ENCODE data around the gene MEOX1. TPM values are rescaled to one million over a fixed set of nuclear protein-coding genes. Genes with fewer than 3 reads are reported as not detected.

MEOX1 gene
- total and polyA plus RNA-seq, 2 of the 8 experiments (the other 6 are each of a cell fraction or from before 2014, with no cell fraction given) = not detected

- Histone ChIP-seq H3K27me3 (replicated peaks in 1 of 4; ENCODE audit: control insufficient read depth in 3 of 4, extremely low read depth in 1 of 4, insufficient read depth in 3 of 4, low read length in 3 of 4) (no peaks in the 10 kb centered on the region), H2BK12ac (ENCODE audit: low read depth, low read length) (no peak overlapping the region), H2BK120ac (replicated peaks; ENCODE audit: low read depth, low read length) (no peak overlapping the region), H3K4me2 (ENCODE audit: insufficient read depth in 1 of 2, low read depth in 2 of 2, low read length in 2 of 2) (no peak overlapping the region), H3K56ac (replicated peaks; ENCODE audit: insufficient read length, low read depth, low read length) (no peak overlapping the region), H4K8ac (ENCODE audit: extremely low read depth, insufficient read depth, low read length) (no peak overlapping the region), H3K27ac (ENCODE audit: low read depth, low read length) (no peak overlapping the region), H4K5ac (ENCODE audit: insufficient read length, low read depth, low read length) (no peak overlapping the region), H2BK5ac (ENCODE audit: low read depth, low read length) (no peak overlapping the region), H3K23ac (ENCODE audit: insufficient read length) (no peak overlapping the region), H2BK15ac (ENCODE audit: low read length) (no peak overlapping the region), H2AK5ac (ENCODE audit: low read depth, low read length) (no peak overlapping the region), H2BK20ac (ENCODE audit: low read length) (no peak overlapping the region), H3K9me3 (ENCODE audit: insufficient read depth in 2 of 2, low read depth in 1 of 2, low read length in 1 of 2) (no peaks in the 10 kb centered on the region), H3K36me3 (ENCODE audit: control insufficient read depth in 2 of 4, insufficient read depth in 4 of 4, low read length in 3 of 4) (no peaks in the 10 kb centered on the region), H3K79me2 (ENCODE audit: control insufficient read depth in 1 of 2, insufficient read depth in 2 of 2, low read length in 2 of 2) (no peaks in the 10 kb centered on the region), H3K14ac (ENCODE audit: insufficient read length) (no peak overlapping the region), H3K4me3 (ENCODE audit: extremely low read depth in 1 of 4, insufficient read depth in 2 of 4, low read depth in 3 of 4, low read length in 4 of 4) (no peak overlapping the region), H3K4ac (replicated peaks; ENCODE audit: insufficient read length, low read depth, low read length) (no peak overlapping the region), H3K9ac (replicated peaks in 1 of 4; ENCODE audit: extremely low read depth in 1 of 4, low read depth in 3 of 4, low read length in 3 of 4) (no peak overlapping the region), H3K18ac (ENCODE audit: extremely low read depth, low read length) (no peak overlapping the region), H3K79me1 (ENCODE audit: low read depth, low read length) (no peaks in the 10 kb centered on the region), H4K91ac (replicated peaks; ENCODE audit: insufficient read length, low read length) (no peak overlapping the region), H2AFZ (ENCODE audit: low read length) (no peak overlapping the region), H3K4me1 (replicated peaks in 1 of 4; ENCODE audit: control insufficient read depth in 3 of 4, insufficient read depth in 4 of 4, low read length in 3 of 4) (peaks cover 0 to 4% (median 0%) of the 10 kb centered on the region in 4 experiments; a peak in 2 of 7 replicates), H3K23me2 (ENCODE audit: low read depth, low read length) (0 out of 2 replicates have a peak, but pooled peaks cover 2% of the 10 kb centered on the region), H4K20me1 (replicated peaks in 1 of 2; ENCODE audit: control insufficient read depth in 1 of 2, insufficient read depth in 2 of 2, low read length in 2 of 2) (no peaks in the 10 kb centered on the region)
- ChIA-PET POLR2A (ENCODE audit: partially characterized antibody) (interaction anchor here (1.2 kb wide), 1 partner anchor 12 kb away, joined by 3 read pairs; no protein-coding TSS in a partner anchor), CTCF (ENCODE audit: partially characterized antibody) (interaction anchor here (1.0 to 3.5 kb wide), 6 partner anchors 12 to 102 kb away, joined by 3 to 11 read pairs (median 6); no protein-coding TSS in a partner anchor)
- DNase-seq (ENCODE audit: low read depth in 1 of 2, low spot score in 2 of 2) (no peak), FAIRE-seq (no peak)
- 86% methylated on average over 1 of the region's 3 CpGs; no CpG with 5 or more reads in 1 of the 2 experiments for whole genome bisulfite sequencing, 2 experiments (ENCODE audit: extremely low coverage in 1 of 2, insufficient coverage in 1 of 2, insufficient read length in 1 of 2, insufficient replicate concordance in 2 of 2, low coverage in 1 of 2, low lambda C conversion rate in 2 of 2, missing lambda C conversion rate in 1 of 2)
- TF ChIP-seq KDM4A (IDR thresholded peaks at IDR 0.05; ENCODE audit: low read depth, low read length, severe bottlenecking) = no peak
- no peak for TF ChIP-seq SRF (IDR thresholded peaks at IDR 0.05; ENCODE audit: low read depth, low read length)
- no peak for TF ChIP-seq SP2 (IDR thresholded peaks at IDR 0.05; ENCODE audit: low read length)
- TF ChIP-seq EZH2 (IDR thresholded peaks at IDR 0.05; ENCODE audit: low read depth, low read length, severe bottlenecking) = no peak
- no peak for TF ChIP-seq TAF7 (optimal IDR thresholded peaks at IDR 0.05; ENCODE audit: borderline replicate concordance, low read depth, low read length)
- no peak for TF ChIP-seq CTCF (IDR thresholded peaks at IDR 0.05; ENCODE audit: control extremely low read depth in 1 of 3, insufficient read depth in 1 of 3, low read depth in 1 of 3, low read length in 3 of 3)
- no peak for TF ChIP-seq JUND (IDR thresholded peaks at IDR 0.05; ENCODE audit: low read length)
- no peak for TF ChIP-seq YY1 (IDR thresholded peaks at IDR 0.05; ENCODE audit: low read depth, low read length)
- TF ChIP-seq SP1 (IDR thresholded peaks at IDR 0.05; ENCODE audit: low read depth, low read length) = no peak
- no peak for TF ChIP-seq EP300 (IDR thresholded peaks at IDR 0.05; ENCODE audit: borderline replicate concordance in 1 of 2, low read depth in 2 of 2, low read length in 2 of 2)
- no peak for TF ChIP-seq KDM5A (IDR thresholded peaks at IDR 0.05; ENCODE audit: low read length)
- no peak for TF ChIP-seq RFX5 (IDR thresholded peaks at IDR 0.05; ENCODE audit: borderline replicate concordance, low read depth, low read length)
Measured at GRCh38 chr17:43591001-43591400, 70.7 kb downstream of the MEOX1 start.
